Activated CD4-positive, alpha-beta T cell treated with anti-CD3 and anti-CD28 coated beads for 36 hours (primary cell): ENCODE measurements around the gene SUFU. TPM values are rescaled to one million over a fixed set of nuclear protein-coding genes. Genes with fewer than 3 reads are reported as not detected.
A peak's percentile ranks its signal among the peaks of the same experiment; 100 is the strongest.

Source experiments
- ATAC-seq: fragments of 200-7000 bp; cut with Tn5 transposase; one replicate; pipeline ENCODE4 v1.10.0; 2021; ENCODE audit warnings: mild to moderate bottlenecking, moderate library complexity
- CTCF ChIA-PET: fragments of 350-600 bp; sonication (Branson Sonifier 250); formaldehyde crosslinking; loops from one replicate; lab custom pipeline; 2021; ENCODE audit warnings: antibody characterized with exemption; lab: Charles Lee
- POLR2A ChIA-PET: fragments of 350-600 bp; sonication (Branson Sonifier 250); formaldehyde crosslinking; loops from one replicate; lab custom pipeline; 2021; ENCODE audit warnings: antibody characterized with exemption, inconsistent platforms; lab: Charles Lee
- DNase-seq: peaks from one replicate; pipeline ENCODE4 v3.0.0-alpha.2; 2020
- H3K27ac Mint-ChIP-seq: one replicate; pipeline ENCODE4 v1.8.0; 2021; ENCODE audit warnings: mixed read lengths
- H3K27me3 Mint-ChIP-seq: one replicate; pipeline ENCODE4 v1.8.0; 2021; ENCODE audit warnings: mixed read lengths
- H3K36me3 Mint-ChIP-seq: one replicate; pipeline ENCODE4 v1.8.0; 2021; ENCODE audit warnings: low read depth, mixed read lengths
- H3K4me1 Mint-ChIP-seq: one replicate; pipeline ENCODE4 v1.8.0; 2021; ENCODE audit warnings: mixed read lengths
- H3K4me3 Mint-ChIP-seq: one replicate; pipeline ENCODE4 v1.8.0; 2021; ENCODE audit warnings: mild to moderate bottlenecking, moderate library complexity, mixed read lengths
- H3K9me3 Mint-ChIP-seq: one replicate; pipeline ENCODE4 v1.8.0; 2021; ENCODE audit warnings: low read depth, mixed read lengths
- intact Hi-C, 2 experiments: fragments of 100-400 bp; cut with DNase I in 1 of 2; cut with micrococcal nuclease in 1 of 2; formaldehyde crosslinking; loops; one replicate each; pipeline versions ENCODE4 v1.14.2 to v1.15.1; 2022 to 2024; cut with DNase I, micrococcal nuclease
- total RNA-seq, 2 experiments: library from RNA; stranded (reverse); gene quantifications; one replicate each; pipeline ENCODE4 v1.2.3, GENCODE V29; 2021

Gene SUFU
- total RNA-seq, 2 experiments from 2014 or later, result 8.4 to 9.5 TPM

GRCh38 chr10:102645388-102645740 is 141.6 kb downstream of the SUFU start:
- ChIA-PET CTCF (interaction anchor here (1.0 to 3.7 kb wide), 7 partner anchors 12 to 248 kb away, joined by 3 to 29 read pairs (median 6); partner anchors contain the start of genes ARL3 and SFXN2), POLR2A (interaction anchor here (0.7 to 2.3 kb wide), 4 partner anchors 15 to 69 kb away, joined by 4 to 9 read pairs (median 8); partner anchors contain the start of genes ARL3 and SFXN2)
- intact Hi-C loops, result loop anchor here (2.0 to 10.0 kb wide), 7 partner anchors 207 to 1291 kb away; partner anchors contain the start of genes BORCS7 (in 1 of the 2), BTRC (in 1 of the 2), LDB1 (in 1 of the 2) and NFKB2 (in 1 of the 2)
- H3K4me3 Mint-ChIP-seq, result peak overlapping the region; percentile 95
- ATAC-seq (no peak), DNase-seq (peak; percentile 67)
- peaks cover 26% of the 10 kb centered on the region for H3K36me3 Mint-ChIP-seq
- H3K27me3 Mint-ChIP-seq, result no peaks in the 10 kb centered on the region
- H3K27ac Mint-ChIP-seq, result peak overlapping the region; percentile 99
- H3K9me3 Mint-ChIP-seq, result no peaks in the 10 kb centered on the region
- peaks cover 48% of the 10 kb centered on the region for H3K4me1 Mint-ChIP-seq

GRCh38 chr10:102645741-102646609 is 142.2 kb downstream of the SUFU start:
- Mint-ChIP-seq H3K9me3 (no peaks in the 10 kb centered on the region), H3K36me3 (peaks cover 26% of the 10 kb centered on the region), H3K27ac (peak overlapping the region; percentile 99), H3K4me1 (peaks cover 54% of the 10 kb centered on the region), H3K27me3 (no peaks in the 10 kb centered on the region), H3K4me3 (peak overlapping the region; percentile 95)
- ATAC-seq (peak; percentile 47), DNase-seq (peak; percentile 85)
- ChIA-PET POLR2A (interaction anchor here (0.7 to 2.3 kb wide), 6 partner anchors 15 to 70 kb away, joined by 4 to 9 read pairs (median 6); partner anchors contain the start of genes ARL3 and SFXN2), CTCF (interaction anchor here (0.7 to 3.7 kb wide), 12 partner anchors 12 to 813 kb away, joined by 3 to 29 read pairs (median 5); partner anchors contain the start of genes ACTR1A, ARL3 and SFXN2)
- intact Hi-C loops, result loop anchor here (1.0 to 10.0 kb wide), 11 partner anchors 15 to 1291 kb away; partner anchors contain the start of genes ARL3 (in 2 of the 2), SFXN2 (in 2 of the 2), BORCS7 (in 1 of the 2) and BTRC (in 1 of the 2)

- peak overlapping the region; percentile 95 for H3K4me3 Mint-ChIP-seq
- peak; percentile 80 for DNase-seq
These were observed 143.1 kb downstream of the SUFU start for GRCh38 chr10:102646610-102647442.

GRCh38 chr10:102647443-102648268 is 143.9 kb downstream of the SUFU start:
- H3K9me3 Mint-ChIP-seq, result no peaks in the 10 kb centered on the region
- ATAC-seq (no peak), DNase-seq (no peak)
- POLR2A ChIA-PET, result interaction anchor here (2.3 kb wide), 1 partner anchor 13 kb away, joined by 9 read pairs; no protein-coding TSS in a partner anchor
- no peaks in the 10 kb centered on the region for H3K27me3 Mint-ChIP-seq
- peak overlapping the region; percentile 95 for H3K4me3 Mint-ChIP-seq
- CTCF ChIA-PET, result interaction anchor here (0.5 to 1.5 kb wide), 2 partner anchors 17 kb away, joined by 4 read pairs; no protein-coding TSS in a partner anchor
- intact Hi-C loops, result loop anchor here (5.0 to 10.0 kb wide), 5 partner anchors 205 to 1293 kb away; partner anchors contain the start of genes BORCS7 (in 1 of the 2), BTRC (in 1 of the 2), NFKB2 (in 1 of the 2) and STN1 (in 1 of the 2)
- peak overlapping the region; percentile 99 for H3K27ac Mint-ChIP-seq
- peaks cover 34% of the 10 kb centered on the region for H3K36me3 Mint-ChIP-seq
- H3K4me1 Mint-ChIP-seq, result peaks cover 64% of the 10 kb centered on the region

More at GRCh38 chr10:102646610-102647442, 143.1 kb downstream of the SUFU start:
- H3K4me1 Mint-ChIP-seq, result peaks cover 57% of the 10 kb centered on the region
- POLR2A ChIA-PET, result interaction anchor here (0.8 to 2.3 kb wide), 5 partner anchors 14 to 69 kb away, joined by 4 to 9 read pairs (median 8); partner anchors contain the start of genes ARL3 and SFXN2
- no peaks in the 10 kb centered on the region for H3K9me3 Mint-ChIP-seq
- H3K36me3 Mint-ChIP-seq, result peaks cover 28% of the 10 kb centered on the region
- CTCF ChIA-PET, result interaction anchor here (0.7 to 3.7 kb wide), 10 partner anchors 11 to 814 kb away, joined by 4 to 29 read pairs (median 5); partner anchors contain the start of genes ACTR1A, ARL3 and SFXN2
- intact Hi-C loops, result loop anchor here (1.0 to 10.0 kb wide), 9 partner anchors 14 to 1292 kb away; partner anchors contain the start of genes ARL3 (in 2 of the 2), SFXN2 (in 2 of the 2), BORCS7 (in 1 of the 2) and BTRC (in 1 of the 2)
- peak overlapping the region; percentile 99 for H3K27ac Mint-ChIP-seq
- peak; percentile 7 for ATAC-seq
- no peaks in the 10 kb centered on the region for H3K27me3 Mint-ChIP-seq

- Mint-ChIP-seq H3K4me1 (peaks cover 71% of the 10 kb centered on the region), H3K9me3 (no peaks in the 10 kb centered on the region), H3K27me3 (no peaks in the 10 kb centered on the region), H3K4me3 (peak overlapping the region; percentile 95), H3K36me3 (peaks cover 37% of the 10 kb centered on the region), H3K27ac (peak overlapping the region; percentile 82)
- intact Hi-C loops, result loop anchor here (5.0 to 10.0 kb wide), 5 partner anchors 204 to 1294 kb away; partner anchors contain the start of genes BORCS7 (in 1 of the 2), BTRC (in 1 of the 2), NFKB2 (in 1 of the 2) and STN1 (in 1 of the 2)
- ChIA-PET POLR2A (no interaction called here), CTCF (interaction anchor here (1.5 kb wide), 1 partner anchor 17 kb away, joined by 4 read pairs; no protein-coding TSS in a partner anchor)
- no peak for ATAC-seq
- no peak for DNase-seq
These were observed 144.6 kb downstream of the SUFU start for GRCh38 chr10:102648269-102648888.

GRCh38 chr10:102648889-102649796 is 145.4 kb downstream of the SUFU start:
- ATAC-seq (no peak), DNase-seq (peak; percentile 69)
- intact Hi-C loops, result loop anchor here (5.0 to 10.0 kb wide), 5 partner anchors 203 to 1294 kb away; partner anchors contain the start of genes BORCS7 (in 1 of the 2), BTRC (in 1 of the 2), NFKB2 (in 1 of the 2) and STN1 (in 1 of the 2)
- CTCF ChIA-PET, result interaction anchor here (0.6 to 1.2 kb wide), 4 partner anchors 12 to 64 kb away, joined by 3 to 4 read pairs (median 3); no protein-coding TSS in a partner anchor
- peaks cover 42% of the 10 kb centered on the region for H3K36me3 Mint-ChIP-seq
- H3K4me3 Mint-ChIP-seq, result peak overlapping the region; percentile 95
- POLR2A ChIA-PET, result no interaction called here
- H3K9me3 Mint-ChIP-seq, result no peaks in the 10 kb centered on the region
- peaks cover 76% of the 10 kb centered on the region for H3K4me1 Mint-ChIP-seq
- H3K27me3 Mint-ChIP-seq, result no peaks in the 10 kb centered on the region
- peak overlapping the region; percentile 82 for H3K27ac Mint-ChIP-seq

- Mint-ChIP-seq H3K36me3 (peaks cover 40% of the 10 kb centered on the region), H3K27ac (no peak overlapping the region), H3K4me1 (peaks cover 76% of the 10 kb centered on the region), H3K4me3 (no peak overlapping the region), H3K27me3 (no peaks in the 10 kb centered on the region), H3K9me3 (no peaks in the 10 kb centered on the region)
- POLR2A ChIA-PET, result no interaction called here
- intact Hi-C loops, result loop anchor here (5.0 to 10.0 kb wide), 5 partner anchors 202 to 1295 kb away; partner anchors contain the start of genes BORCS7 (in 1 of the 2), BTRC (in 1 of the 2), NFKB2 (in 1 of the 2) and STN1 (in 1 of the 2)
- CTCF ChIA-PET, result interaction anchor here (0.6 to 1.3 kb wide), 7 partner anchors 11 to 1263 kb away, joined by 3 to 4 read pairs (median 3); partner anchors contain the start of genes ARL3 and SFXN2
- no peak for ATAC-seq
- no peak for DNase-seq
These were observed 146.3 kb downstream of the SUFU start for GRCh38 chr10:102649797-102650654.
